K562 (cell line): ENCODE measurements around the gene PAQR4. TPM values are rescaled to one million over a fixed set of nuclear protein-coding genes. Genes with fewer than 3 reads are reported as not detected.

ENCODE experiments used
- CBX8 ChIP-seq: fragments of 200-600 bp; sonication (generic); IDR thresholded peaks from 2 replicates; pipeline ENCODE4 v1.6.1; 2012; ENCODE audit warnings: borderline replicate concordance, mixed run types, low read depth, mild to moderate bottlenecking, moderate library complexity, mixed read lengths, low read length, control low read depth, inconsistent platforms; ENCODE audit not compliant: poor library complexity, severe bottlenecking; ENCODE audit errors: extremely low read depth
- HNRNPH1 ChIP-seq: fragments of 200-400 bp; formaldehyde crosslinking; optimal IDR thresholded peaks from 2 replicates; pipeline ENCODE3; 2017; ENCODE audit warnings: low read depth, mild to moderate bottlenecking, low read length, moderate library complexity
- ZNF12 ChIP-seq: sonication (generic); formaldehyde crosslinking; IDR thresholded peaks from 2 replicates; pipeline ENCODE4 v1.4.0; 2020; ENCODE audit warnings: mild to moderate bottlenecking, missing genetic modification reagents
- polyA plus RNA-seq, 8 experiments: library from polyadenylated mRNA; depleted of rRNA in 4 of 8; stranded (reverse) in 5 of 8; unstranded in 3 of 8; fragments of >200 nt; fragmentation: Nextera tagmentation in 2 of 8; fragmentation: Illumina TruSeq in 1 of 8; extraction: Ambion mirVana in 2 of 8; extraction: Trizol in 1 of 8; gene quantifications; 2 replicates each; pipeline versions ENCODE4 v1.2.1 to v1.2.3, GENCODE V29; 2011 to 2014; ENCODE audit warnings: inconsistent platforms in 1 of 8, missing spikeins in 1 of 8
- total RNA-seq, 7 experiments: library from RNA; depleted of rRNA in 6 of 7; stranded (reverse); fragments of >200 nt in 6 of 7; fragmentation: Illumina TruSeq in 2 of 7; extraction: Trizol in 2 of 7; gene quantifications; 2 replicates each; pipeline versions ENCODE4 v1.2.1 to v1.2.3, GENCODE V29; 2011 to 2021; ENCODE audit warnings: low replicate concordance in 1 of 7
- TF ChIP-seq, protein P1 (sequence below): fragments of 150-350 bp; conservative IDR thresholded peaks from 2 replicates; pipeline ENCODE4 v1.6.1; 2014; ENCODE audit warnings: low read length
- TF ChIP-seq, protein P2 (sequence below): fragments of 450-650 bp; IDR thresholded peaks from 2 replicates; pipeline ENCODE4 v1.6.1; 2016; ENCODE audit warnings: mild to moderate bottlenecking, moderate library complexity
- TF ChIP-seq, protein P3 (sequence below): conservative IDR thresholded peaks from 2 replicates; pipeline ENCODE4 v1.6.1; 2011; ENCODE audit warnings: low read depth, mild to moderate bottlenecking, low read length; ENCODE audit not compliant: control insufficient read depth
- TF ChIP-seq, protein P4 (sequence below): fragments of 250-450 bp; sonication (Bioruptor Pico); IDR thresholded peaks from 2 replicates; pipeline ENCODE4 v1.8.0; 2022; ENCODE audit warnings: inconsistent platforms, mild to moderate bottlenecking, moderate library complexity, borderline replicate concordance

Gene PAQR4
- total and polyA plus RNA-seq, 9 of the 15 experiments (the other 6 are each of a cell fraction or from before 2014, with no cell fraction given) = 0.62 to 40.4 (median 19.5) TPM

DNA sequence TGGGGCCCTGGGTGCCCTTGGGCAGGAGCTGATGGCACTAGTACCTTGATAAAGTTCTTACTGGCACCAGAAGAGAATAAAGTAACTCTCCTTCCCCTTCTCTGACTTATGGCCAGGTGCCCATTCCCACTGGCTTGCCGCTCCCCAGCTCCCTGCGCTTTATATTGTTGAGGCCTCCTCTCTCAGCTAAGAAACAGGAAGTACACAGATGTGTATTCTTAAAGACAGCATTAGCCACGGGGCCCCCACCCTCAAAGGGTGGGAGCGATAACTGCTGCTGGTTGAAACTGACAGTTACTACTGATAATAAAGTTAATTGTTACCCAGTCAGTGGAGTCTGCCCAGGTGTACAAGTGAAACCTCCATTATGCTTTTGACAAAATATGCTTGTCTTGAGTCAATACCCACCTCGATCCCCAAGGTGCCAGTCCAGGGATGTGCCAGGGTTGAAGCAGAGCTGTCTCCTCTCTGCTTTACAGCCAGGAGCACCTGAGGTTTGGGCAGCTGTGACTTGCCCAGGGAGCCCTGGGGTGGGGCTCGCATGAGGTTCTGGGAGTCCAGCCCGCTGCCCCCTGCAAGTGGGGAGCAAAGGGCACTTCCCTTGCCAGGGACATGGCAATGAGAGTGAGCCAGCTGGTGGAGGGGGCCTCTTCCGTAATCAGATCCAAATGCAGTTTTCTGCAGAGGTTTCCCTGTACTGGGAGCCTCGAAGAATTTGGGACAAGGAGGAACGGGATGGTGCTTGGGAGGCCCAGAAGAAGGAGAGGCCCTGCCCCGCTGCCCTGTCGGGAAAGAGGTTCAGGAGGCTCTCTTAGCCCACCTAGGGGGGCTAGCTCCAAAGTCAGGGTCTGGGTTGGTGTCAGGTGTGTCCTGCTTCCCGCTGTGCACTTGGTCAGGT, 38.2 kb downstream of the PAQR4 start (continued):
- TF ChIP-seq, protein P1, sequence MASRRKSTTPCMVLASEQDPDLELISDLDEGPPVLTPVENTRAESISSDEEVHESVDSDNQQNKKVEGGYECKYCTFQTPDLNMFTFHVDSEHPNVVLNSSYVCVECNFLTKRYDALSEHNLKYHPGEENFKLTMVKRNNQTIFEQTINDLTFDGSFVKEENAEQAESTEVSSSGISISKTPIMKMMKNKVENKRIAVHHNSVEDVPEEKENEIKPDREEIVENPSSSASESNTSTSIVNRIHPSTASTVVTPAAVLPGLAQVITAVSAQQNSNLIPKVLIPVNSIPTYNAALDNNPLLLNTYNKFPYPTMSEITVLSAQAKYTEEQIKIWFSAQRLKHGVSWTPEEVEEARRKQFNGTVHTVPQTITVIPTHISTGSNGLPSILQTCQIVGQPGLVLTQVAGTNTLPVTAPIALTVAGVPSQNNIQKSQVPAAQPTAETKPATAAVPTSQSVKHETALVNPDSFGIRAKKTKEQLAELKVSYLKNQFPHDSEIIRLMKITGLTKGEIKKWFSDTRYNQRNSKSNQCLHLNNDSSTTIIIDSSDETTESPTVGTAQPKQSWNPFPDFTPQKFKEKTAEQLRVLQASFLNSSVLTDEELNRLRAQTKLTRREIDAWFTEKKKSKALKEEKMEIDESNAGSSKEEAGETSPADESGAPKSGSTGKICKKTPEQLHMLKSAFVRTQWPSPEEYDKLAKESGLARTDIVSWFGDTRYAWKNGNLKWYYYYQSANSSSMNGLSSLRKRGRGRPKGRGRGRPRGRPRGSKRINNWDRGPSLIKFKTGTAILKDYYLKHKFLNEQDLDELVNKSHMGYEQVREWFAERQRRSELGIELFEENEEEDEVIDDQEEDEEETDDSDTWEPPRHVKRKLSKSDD = no peak
- TF ChIP-seq, protein P2, sequence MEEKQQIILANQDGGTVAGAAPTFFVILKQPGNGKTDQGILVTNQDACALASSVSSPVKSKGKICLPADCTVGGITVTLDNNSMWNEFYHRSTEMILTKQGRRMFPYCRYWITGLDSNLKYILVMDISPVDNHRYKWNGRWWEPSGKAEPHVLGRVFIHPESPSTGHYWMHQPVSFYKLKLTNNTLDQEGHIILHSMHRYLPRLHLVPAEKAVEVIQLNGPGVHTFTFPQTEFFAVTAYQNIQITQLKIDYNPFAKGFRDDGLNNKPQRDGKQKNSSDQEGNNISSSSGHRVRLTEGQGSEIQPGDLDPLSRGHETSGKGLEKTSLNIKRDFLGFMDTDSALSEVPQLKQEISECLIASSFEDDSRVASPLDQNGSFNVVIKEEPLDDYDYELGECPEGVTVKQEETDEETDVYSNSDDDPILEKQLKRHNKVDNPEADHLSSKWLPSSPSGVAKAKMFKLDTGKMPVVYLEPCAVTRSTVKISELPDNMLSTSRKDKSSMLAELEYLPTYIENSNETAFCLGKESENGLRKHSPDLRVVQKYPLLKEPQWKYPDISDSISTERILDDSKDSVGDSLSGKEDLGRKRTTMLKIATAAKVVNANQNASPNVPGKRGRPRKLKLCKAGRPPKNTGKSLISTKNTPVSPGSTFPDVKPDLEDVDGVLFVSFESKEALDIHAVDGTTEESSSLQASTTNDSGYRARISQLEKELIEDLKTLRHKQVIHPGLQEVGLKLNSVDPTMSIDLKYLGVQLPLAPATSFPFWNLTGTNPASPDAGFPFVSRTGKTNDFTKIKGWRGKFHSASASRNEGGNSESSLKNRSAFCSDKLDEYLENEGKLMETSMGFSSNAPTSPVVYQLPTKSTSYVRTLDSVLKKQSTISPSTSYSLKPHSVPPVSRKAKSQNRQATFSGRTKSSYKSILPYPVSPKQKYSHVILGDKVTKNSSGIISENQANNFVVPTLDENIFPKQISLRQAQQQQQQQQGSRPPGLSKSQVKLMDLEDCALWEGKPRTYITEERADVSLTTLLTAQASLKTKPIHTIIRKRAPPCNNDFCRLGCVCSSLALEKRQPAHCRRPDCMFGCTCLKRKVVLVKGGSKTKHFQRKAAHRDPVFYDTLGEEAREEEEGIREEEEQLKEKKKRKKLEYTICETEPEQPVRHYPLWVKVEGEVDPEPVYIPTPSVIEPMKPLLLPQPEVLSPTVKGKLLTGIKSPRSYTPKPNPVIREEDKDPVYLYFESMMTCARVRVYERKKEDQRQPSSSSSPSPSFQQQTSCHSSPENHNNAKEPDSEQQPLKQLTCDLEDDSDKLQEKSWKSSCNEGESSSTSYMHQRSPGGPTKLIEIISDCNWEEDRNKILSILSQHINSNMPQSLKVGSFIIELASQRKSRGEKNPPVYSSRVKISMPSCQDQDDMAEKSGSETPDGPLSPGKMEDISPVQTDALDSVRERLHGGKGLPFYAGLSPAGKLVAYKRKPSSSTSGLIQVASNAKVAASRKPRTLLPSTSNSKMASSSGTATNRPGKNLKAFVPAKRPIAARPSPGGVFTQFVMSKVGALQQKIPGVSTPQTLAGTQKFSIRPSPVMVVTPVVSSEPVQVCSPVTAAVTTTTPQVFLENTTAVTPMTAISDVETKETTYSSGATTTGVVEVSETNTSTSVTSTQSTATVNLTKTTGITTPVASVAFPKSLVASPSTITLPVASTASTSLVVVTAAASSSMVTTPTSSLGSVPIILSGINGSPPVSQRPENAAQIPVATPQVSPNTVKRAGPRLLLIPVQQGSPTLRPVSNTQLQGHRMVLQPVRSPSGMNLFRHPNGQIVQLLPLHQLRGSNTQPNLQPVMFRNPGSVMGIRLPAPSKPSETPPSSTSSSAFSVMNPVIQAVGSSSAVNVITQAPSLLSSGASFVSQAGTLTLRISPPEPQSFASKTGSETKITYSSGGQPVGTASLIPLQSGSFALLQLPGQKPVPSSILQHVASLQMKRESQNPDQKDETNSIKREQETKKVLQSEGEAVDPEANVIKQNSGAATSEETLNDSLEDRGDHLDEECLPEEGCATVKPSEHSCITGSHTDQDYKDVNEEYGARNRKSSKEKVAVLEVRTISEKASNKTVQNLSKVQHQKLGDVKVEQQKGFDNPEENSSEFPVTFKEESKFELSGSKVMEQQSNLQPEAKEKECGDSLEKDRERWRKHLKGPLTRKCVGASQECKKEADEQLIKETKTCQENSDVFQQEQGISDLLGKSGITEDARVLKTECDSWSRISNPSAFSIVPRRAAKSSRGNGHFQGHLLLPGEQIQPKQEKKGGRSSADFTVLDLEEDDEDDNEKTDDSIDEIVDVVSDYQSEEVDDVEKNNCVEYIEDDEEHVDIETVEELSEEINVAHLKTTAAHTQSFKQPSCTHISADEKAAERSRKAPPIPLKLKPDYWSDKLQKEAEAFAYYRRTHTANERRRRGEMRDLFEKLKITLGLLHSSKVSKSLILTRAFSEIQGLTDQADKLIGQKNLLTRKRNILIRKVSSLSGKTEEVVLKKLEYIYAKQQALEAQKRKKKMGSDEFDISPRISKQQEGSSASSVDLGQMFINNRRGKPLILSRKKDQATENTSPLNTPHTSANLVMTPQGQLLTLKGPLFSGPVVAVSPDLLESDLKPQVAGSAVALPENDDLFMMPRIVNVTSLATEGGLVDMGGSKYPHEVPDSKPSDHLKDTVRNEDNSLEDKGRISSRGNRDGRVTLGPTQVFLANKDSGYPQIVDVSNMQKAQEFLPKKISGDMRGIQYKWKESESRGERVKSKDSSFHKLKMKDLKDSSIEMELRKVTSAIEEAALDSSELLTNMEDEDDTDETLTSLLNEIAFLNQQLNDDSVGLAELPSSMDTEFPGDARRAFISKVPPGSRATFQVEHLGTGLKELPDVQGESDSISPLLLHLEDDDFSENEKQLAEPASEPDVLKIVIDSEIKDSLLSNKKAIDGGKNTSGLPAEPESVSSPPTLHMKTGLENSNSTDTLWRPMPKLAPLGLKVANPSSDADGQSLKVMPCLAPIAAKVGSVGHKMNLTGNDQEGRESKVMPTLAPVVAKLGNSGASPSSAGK = no peak
- TF ChIP-seq ZNF12 (no peak), HNRNPH1 (no peak), CBX8 (no peak)
- TF ChIP-seq, protein P3, sequence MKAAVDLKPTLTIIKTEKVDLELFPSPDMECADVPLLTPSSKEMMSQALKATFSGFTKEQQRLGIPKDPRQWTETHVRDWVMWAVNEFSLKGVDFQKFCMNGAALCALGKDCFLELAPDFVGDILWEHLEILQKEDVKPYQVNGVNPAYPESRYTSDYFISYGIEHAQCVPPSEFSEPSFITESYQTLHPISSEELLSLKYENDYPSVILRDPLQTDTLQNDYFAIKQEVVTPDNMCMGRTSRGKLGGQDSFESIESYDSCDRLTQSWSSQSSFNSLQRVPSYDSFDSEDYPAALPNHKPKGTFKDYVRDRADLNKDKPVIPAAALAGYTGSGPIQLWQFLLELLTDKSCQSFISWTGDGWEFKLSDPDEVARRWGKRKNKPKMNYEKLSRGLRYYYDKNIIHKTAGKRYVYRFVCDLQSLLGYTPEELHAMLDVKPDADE = no peak
- TF ChIP-seq, protein P4, sequence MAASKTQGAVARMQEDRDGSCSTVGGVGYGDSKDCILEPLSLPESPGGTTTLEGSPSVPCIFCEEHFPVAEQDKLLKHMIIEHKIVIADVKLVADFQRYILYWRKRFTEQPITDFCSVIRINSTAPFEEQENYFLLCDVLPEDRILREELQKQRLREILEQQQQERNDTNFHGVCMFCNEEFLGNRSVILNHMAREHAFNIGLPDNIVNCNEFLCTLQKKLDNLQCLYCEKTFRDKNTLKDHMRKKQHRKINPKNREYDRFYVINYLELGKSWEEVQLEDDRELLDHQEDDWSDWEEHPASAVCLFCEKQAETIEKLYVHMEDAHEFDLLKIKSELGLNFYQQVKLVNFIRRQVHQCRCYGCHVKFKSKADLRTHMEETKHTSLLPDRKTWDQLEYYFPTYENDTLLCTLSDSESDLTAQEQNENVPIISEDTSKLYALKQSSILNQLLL (CRISPR knock-in tag) = no peak
